HG03442 (cell line): ENCODE measurements around the gene TBC1D7.
"Not testable (repeated sequence)": the region's sequence is repeated elsewhere in the genome, so short reads cannot be mapped to it uniquely, and the experiment has no call there.

ENCODE experiments used
- ATAC-seq: cut with Tn5 transposase; IDR thresholded peaks from one replicate; pipeline ENCODE4 v1.9.1; 2021; ENCODE audit warnings: mild to moderate bottlenecking, moderate library complexity; ENCODE audit not compliant: unreplicated experiment

The TBC1D7 gene

DNA sequence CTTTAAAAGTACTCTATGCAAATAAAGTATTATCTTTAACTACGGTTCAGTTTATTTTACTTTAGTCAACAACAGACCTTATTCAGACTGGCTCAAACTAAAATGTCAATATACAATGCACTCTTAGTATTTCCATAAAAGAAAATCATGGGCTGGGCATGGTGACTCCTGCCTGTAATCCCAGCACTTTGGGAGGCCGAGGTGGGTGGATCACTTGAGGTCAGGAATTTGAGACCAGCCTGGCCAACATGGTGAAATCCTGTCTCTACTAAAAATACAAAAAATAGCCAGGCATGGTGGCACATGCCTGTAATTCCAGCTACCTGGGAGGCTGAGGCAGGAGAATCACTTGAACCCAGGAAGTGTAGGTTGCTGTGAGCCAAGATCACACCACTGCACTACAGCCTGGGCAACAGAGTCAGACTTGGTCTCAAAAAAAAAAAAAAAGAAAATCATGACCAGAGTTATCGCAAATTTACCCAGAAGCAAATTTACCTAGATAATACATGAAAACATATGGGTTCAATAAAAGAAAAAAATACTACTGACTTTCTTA lies 2.2 kb downstream of the TBC1D7 start:
- not testable (repeated sequence) for ATAC-seq

- ATAC-seq: no peak
Observed at GRCh38 chr6:13319891-13320564, 8.3 kb downstream of the TBC1D7 start.

GRCh38 chr6:13318821-13319220 lies 9.5 kb downstream of the TBC1D7 start:
- ATAC-seq: no peak

DNA sequence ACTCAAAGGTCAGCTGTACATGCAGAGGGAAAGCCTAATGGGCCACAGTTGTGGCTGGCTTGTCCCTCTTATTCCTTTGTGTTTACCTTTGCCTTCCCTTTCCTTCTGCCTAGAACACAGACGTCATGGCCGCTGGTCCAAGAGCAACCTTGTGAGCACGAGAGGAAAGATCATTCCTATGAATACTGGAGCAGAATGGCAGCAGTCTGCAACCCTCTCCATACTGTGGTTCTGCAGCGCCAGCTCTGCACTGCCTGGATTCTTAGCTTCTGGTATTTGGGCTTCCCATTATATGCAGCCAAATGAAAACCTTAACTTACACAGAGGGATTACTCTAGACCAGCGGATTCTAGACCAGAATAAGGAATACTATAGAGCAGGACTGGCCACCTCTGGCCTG lies 12.4 kb downstream of the TBC1D7 start:
- no peak for ATAC-seq

GRCh38 chr6:13314806-13315205 lies 13.5 kb downstream of the TBC1D7 start:
- no peak for ATAC-seq

GRCh38 chr6:13311155-13311554 lies 17.2 kb downstream of the TBC1D7 start:
- ATAC-seq: no peak

GRCh38 chr6:13308332-13308731 lies 20.0 kb downstream of the TBC1D7 start:
- no peak for ATAC-seq

- ATAC-seq: no peak
Observed at GRCh38 chr6:13307508-13307995, 20.8 kb downstream of the TBC1D7 start.

DNA sequence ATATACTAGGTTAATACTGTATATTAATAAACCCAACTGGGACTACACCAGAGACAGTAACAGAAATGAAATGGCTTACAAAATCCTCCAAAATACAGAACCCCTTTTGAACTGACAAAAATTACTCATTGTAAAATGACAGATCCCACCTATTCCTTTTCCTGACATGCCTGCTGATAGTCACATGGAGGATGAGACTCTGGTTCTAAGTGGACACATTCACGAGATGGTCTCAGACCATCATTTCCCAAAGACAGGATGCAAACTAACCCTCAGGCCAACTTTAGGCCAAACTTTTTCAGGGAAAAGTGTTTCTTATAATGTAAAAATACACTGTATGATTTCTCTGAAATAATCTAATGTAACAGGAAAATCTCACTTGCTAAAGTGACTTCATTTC lies 22.5 kb downstream of the TBC1D7 start:
- no peak for ATAC-seq

DNA sequence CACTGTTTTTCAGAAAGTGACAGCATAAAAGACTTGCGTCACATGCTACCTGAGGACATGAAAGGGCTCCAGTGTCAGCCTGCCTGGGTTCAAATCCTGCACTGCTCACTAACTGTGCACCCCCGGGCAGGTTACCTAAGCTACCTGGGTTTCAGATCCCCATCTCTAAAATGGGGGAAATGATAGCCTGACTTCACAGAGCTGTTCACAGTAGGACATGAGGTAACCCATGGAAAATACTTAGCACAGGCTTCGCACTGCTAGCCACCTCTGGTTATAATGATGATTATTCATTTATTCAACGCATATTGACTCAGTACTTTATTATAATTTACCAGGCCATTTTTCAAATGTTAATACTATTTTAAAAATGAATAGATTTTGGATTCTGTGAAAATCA lies 23.0 kb downstream of the TBC1D7 start:
- no peak for ATAC-seq

DNA sequence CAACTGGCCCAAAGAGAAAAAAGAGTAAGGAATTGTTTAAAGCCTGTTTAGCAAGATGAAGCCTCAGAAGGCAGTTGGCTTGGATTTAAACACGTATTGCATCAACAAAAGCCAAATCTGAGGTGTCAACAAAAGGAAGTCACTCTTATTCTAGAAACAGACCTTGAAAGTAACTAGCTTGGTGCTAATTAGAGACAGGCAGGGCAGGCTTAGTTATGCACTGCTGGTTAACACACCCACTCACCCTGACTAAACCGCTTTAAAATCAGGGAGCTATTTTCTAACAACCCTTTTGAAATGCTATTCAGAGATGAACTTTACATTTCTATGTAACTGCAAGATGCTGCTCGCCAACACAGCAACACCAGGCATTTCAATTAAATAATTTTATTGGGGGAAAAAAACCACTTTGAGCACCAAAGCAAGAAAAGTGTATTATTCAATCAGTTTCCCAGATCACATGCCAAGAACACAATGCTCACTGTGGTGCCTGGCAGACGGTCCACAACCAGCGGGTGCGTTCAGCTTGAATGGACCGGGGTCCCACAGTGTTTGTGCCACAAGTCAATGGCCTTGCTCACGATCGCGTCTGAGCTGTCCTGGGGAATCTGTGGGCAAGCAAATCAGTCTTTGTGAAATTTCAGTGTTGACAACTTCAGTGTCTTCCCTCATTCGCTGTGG lies 23.6 kb downstream of the TBC1D7 start:
- ATAC-seq: peak; percentile 33

- ATAC-seq: no peak
Observed at GRCh38 chr6:13304101-13304500, 24.2 kb downstream of the TBC1D7 start.

DNA sequence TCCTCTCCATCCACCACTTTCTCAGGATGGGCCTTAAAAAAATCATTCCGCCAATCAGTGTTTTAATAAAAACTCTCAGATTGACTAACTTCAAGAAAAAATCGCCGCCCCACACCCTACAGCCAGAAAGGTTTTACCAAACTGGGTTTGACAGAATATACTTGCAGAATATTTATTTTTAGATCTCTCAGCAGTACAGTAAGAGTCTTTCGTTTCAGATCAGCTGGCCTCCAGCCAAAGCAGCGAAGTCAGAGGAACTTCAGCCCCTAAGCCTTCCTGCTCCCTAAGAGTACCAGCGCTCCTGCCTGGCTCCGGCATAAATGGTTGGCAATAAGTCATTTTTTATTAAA lies 24.7 kb downstream of the TBC1D7 start:
- peak; percentile 53 for ATAC-seq

- ATAC-seq: peak; percentile 77
Observed at GRCh38 chr6:13302751-13303667, 25.3 kb downstream of the TBC1D7 start.

GRCh38 chr6:13302291-13302690 lies 26.0 kb downstream of the TBC1D7 start:
- no peak for ATAC-seq

DNA sequence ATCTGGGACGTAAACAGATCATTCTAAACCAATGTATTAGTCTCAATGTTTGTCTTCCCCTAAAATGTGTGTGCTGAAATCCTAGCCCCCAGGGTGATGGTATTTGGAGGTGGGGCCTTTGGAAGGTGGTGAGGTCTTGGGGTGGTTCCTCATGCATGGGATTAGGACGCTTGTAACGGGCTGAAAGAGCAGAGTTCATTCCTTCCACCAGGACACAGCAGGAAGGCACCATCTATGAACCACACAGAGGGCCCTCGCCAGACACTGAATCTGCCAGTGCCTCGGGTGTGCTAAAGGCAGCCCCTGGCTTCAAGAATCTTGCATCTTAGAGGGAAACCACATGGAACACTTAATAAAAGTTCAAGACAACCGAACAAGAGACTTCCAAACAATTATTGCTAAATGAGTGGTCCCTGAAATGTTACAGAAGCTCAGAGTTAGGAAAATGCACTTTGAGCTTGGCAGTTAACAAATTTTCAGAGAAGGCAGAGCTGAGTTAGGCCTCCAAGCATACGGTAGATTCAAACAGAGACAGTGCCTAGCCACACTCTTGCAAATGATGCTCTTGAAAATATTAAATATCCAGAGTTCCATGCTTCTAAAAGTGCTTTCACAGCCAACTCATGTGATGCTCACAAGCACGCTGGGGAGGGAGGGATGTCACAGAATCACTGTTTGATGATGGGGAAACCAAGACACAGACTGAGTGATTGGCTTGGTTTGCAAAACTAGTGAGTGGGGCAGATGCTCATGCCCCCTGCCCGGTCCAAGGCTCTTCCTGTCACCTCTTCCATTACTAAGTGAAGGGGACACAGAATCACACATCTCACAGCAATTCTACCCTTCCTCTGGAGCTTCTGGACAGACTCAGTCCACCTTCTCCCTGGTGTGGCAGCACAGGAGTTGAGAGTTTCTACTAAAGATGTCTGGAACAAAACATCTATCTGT lies 27.4 kb downstream of the TBC1D7 start:
- no peak for ATAC-seq

DNA sequence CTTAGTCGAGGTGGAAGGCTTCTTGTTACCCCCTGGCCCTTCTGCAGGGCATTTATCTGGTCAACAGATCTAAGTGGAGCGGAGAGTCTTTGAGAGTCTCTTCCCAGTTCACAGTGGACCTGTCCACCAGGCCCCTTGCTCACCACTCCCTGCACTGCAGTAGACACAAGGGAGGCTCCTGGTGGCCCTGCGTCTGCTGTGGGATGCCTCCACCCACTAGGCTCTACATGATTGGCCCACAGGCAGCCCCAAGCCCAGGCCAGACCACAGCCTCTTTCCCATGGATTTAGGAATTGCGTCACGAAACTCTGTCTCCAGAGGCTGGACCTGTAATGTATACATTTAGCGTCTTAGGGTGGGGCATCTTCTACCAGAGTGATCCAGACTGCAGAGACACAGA lies 28.4 kb downstream of the TBC1D7 start:
- ATAC-seq: no peak

DNA sequence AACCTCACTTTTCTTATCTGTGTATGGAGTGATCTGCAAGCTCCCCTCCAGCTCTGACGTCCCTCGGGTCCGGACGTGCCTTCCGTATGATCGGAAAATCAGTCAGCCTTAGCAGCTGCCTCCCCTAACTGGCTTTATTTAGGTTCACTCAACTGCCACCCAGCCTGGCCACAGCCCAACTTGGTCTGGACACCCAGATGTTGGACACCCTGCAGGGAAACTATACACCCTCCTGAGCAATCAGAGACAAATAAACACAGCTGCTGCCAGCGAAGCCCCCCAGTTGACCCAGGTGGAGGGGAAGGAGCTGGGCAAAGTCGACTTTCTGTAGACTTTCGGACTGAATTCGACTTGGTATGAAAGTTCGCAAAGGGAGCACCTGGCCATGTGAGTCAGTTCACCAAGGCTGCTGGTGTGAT lies 28.9 kb downstream of the TBC1D7 start:
- no peak for ATAC-seq

DNA sequence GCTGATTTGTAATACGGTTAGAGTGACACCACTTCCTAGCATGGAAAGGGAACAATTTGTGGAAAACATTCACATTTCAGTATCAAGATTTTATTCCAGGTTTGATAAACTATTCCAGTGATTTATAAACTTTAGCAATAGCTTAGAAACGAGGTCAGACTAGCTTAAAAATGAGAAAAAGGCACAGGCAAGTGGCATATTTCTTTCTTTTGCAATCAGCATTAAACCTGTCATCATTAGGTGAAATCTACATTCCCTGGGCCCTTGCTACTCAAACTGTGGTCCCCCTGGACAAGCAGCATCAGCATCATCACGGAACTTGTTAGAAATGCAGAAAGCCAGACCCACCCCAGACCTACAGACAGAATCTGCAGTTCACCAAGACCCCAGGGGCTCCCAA lies 29.9 kb downstream of the TBC1D7 start:
- ATAC-seq: no peak

DNA sequence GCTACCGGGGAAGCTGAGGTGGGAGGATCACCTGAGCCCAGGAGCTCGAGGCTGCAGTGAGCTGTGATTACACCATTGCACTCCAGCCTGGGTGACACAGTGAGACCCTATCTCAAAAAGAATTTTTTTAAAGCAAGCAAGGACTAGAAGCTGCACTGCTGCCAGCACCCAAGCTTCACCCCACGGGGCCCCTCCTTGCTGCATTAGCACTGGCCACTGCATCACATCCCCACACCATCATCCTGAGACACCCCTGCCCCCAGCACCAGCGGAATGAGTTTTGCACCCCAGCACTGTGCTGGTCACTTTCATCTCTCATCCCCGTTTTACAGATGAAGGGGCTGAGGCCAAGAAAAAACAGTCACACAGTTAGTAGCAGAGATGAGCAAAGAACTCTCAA lies 30.9 kb downstream of the TBC1D7 start:
- no peak for ATAC-seq
